Activated CD8-positive, alpha-beta T cell treated with anti-CD3 and anti-CD28 coated beads, Interleukin-2, amount 10 ng/mL, durations not matched to agents 7 days and 5 days (primary cell): ENCODE data around the gene CACNG4. TPM values are rescaled to one million over a fixed set of nuclear protein-coding genes. Genes with fewer than 3 reads are reported as not detected.

ENCODE experiments used
- ATAC-seq: fragments of 150-1000 bp; cut with Tn5 transposase; one replicate; pipeline ENCODE4 v1.10.0; 2021; ENCODE audit warnings: moderate library complexity
- CTCF ChIA-PET: fragments of 350-600 bp; sonication (Branson Sonifier 250); formaldehyde crosslinking; loops from one replicate; lab custom pipeline; 2021; ENCODE audit warnings: antibody characterized with exemption; lab: Charles Lee
- POLR2A ChIA-PET: fragments of 350-600 bp; sonication (Branson Sonifier 250); formaldehyde crosslinking; loops from one replicate; lab custom pipeline; 2021; ENCODE audit warnings: antibody characterized with exemption; lab: Charles Lee
- DNase-seq: peaks from one replicate; pipeline ENCODE4 v3.0.0-alpha.2; 2020
- H3K27ac Mint-ChIP-seq: one replicate; pipeline ENCODE4 v1.8.0; 2021; ENCODE audit warnings: mild to moderate bottlenecking, mixed read lengths
- H3K27me3 Mint-ChIP-seq: one replicate; pipeline ENCODE4 v1.8.0; 2021; ENCODE audit warnings: low read depth, mixed read lengths
- H3K36me3 Mint-ChIP-seq: one replicate; pipeline ENCODE4 v1.8.0; 2021; ENCODE audit warnings: low read depth, mixed read lengths
- H3K4me1 Mint-ChIP-seq: one replicate; pipeline ENCODE4 v1.8.0; 2021; ENCODE audit warnings: low read depth, mixed read lengths
- H3K4me3 Mint-ChIP-seq: one replicate; pipeline ENCODE4 v1.8.0; 2021; ENCODE audit warnings: mild to moderate bottlenecking, mixed read lengths
- H3K9me3 Mint-ChIP-seq: one replicate; pipeline ENCODE4 v1.8.0; 2022; ENCODE audit warnings: mixed read lengths; ENCODE audit not compliant: insufficient read depth
- total RNA-seq, 2 experiments: library from RNA; stranded (reverse); gene quantifications; one replicate each; pipeline ENCODE4 v1.2.3, GENCODE V29; 2021

CACNG4 gene
- total RNA-seq, 2 experiments from 2014 or later: not detected

DNA sequence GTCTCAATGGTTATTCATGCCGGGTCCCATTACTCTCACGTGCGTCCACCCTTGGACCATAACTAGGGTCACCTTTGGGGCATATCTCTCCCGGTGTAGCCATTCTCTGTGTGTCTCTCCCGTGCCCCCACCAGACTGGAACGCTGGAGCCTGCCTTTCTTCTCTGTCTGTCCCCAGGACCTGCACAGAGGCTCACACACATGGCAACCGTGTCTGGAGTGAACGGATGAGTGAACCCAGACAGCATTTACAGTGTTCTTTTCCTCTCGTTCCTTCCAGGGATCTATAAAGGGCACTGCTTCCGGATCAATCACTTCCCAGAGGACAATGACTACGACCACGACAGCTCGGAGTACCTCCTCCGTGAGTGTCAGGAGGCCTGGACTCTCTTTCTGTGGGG lies 53.4 kb downstream of the CACNG4 start:
- CTCF ChIA-PET: interaction anchor here (0.9 kb wide), 1 partner anchor 141 kb away, joined by 3 read pairs; no protein-coding TSS in a partner anchor
- ATAC-seq: no peak
- no peak overlapping the region for H3K4me3 Mint-ChIP-seq
- POLR2A ChIA-PET: no interaction called here
- DNase-seq: no peak
- no peaks in the 10 kb centered on the region for H3K27me3 Mint-ChIP-seq
- no peaks in the 10 kb centered on the region for H3K4me1 Mint-ChIP-seq
- H3K9me3 Mint-ChIP-seq: no peaks in the 10 kb centered on the region
- no peak overlapping the region for H3K27ac Mint-ChIP-seq
- H3K36me3 Mint-ChIP-seq: no peaks in the 10 kb centered on the region

GRCh38 chr17:67018471-67019434 lies 54.2 kb downstream of the CACNG4 start:
- DNase-seq (no peak), ATAC-seq (no peak)
- Mint-ChIP-seq H3K36me3 (no peaks in the 10 kb centered on the region), H3K9me3 (no peaks in the 10 kb centered on the region), H3K27me3 (no peaks in the 10 kb centered on the region), H3K4me3 (no peak overlapping the region), H3K27ac (no peak overlapping the region), H3K4me1 (no peaks in the 10 kb centered on the region)
- ChIA-PET CTCF (no interaction called here), POLR2A (no interaction called here)

DNA sequence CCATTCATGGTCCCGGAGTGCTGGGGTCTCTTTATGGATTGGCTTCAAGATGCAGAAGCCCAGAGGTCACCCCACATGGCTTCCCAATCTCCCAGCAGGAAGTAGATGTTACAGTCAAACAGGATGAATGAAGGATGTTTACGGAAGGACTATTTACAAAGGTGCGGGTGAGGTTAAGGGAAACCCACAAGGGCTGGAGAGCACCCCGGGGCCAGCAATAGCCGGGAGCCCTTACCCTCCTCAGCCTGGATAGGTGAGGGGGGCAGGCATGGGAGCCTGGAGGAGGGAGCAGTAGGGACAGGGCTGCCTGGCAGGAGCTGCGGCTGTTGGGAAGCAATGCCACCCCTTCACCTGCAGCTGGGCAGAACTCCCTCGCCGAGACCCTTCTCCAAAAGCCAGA lies 55.3 kb downstream of the CACNG4 start:
- DNase-seq (no peak), ATAC-seq (no peak)
- ChIA-PET CTCF (no interaction called here), POLR2A (no interaction called here)
- Mint-ChIP-seq H3K4me3 (no peak overlapping the region), H3K27ac (no peak overlapping the region), H3K9me3 (no peaks in the 10 kb centered on the region), H3K4me1 (no peaks in the 10 kb centered on the region), H3K36me3 (no peaks in the 10 kb centered on the region), H3K27me3 (no peaks in the 10 kb centered on the region)

DNA sequence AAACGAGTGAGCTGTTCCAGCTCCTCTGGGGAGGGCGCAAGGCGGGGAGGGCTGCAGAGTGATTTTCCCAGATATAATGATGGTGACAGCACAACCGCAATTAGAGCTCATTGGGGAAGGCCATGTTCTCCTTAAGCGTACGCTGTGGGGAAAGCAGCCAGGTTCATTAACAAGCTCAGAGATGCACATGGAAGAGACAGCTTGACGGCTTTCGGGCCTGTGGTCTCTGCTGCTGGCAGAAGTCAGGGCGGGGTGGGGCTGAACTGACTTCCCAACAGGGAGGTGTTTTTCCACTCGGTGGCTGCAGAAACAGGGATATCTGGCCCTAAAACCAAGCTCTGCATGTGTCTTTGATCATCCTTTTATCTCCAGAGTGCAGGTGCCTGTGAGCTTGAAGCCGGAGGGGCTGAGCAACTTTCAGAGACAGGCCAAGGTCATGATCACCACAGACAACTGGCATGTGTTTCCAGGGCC lies 55.8 kb downstream of the CACNG4 start:
- Mint-ChIP-seq H3K27me3 (no peaks in the 10 kb centered on the region), H3K36me3 (no peaks in the 10 kb centered on the region), H3K4me1 (no peaks in the 10 kb centered on the region), H3K9me3 (no peaks in the 10 kb centered on the region), H3K4me3 (no peak overlapping the region), H3K27ac (no peak overlapping the region)
- DNase-seq (no peak), ATAC-seq (no peak)
- POLR2A ChIA-PET: no interaction called here
- CTCF ChIA-PET: no interaction called here

GRCh38 chr17:67021196-67021595 lies 56.7 kb downstream of the CACNG4 start:
- Mint-ChIP-seq H3K4me1 (no peaks in the 10 kb centered on the region), H3K27ac (no peak overlapping the region), H3K36me3 (no peaks in the 10 kb centered on the region), H3K27me3 (no peaks in the 10 kb centered on the region), H3K9me3 (no peaks in the 10 kb centered on the region), H3K4me3 (no peak overlapping the region)
- POLR2A ChIA-PET: no interaction called here
- DNase-seq (no peak), ATAC-seq (no peak)
- CTCF ChIA-PET: no interaction called here

DNA sequence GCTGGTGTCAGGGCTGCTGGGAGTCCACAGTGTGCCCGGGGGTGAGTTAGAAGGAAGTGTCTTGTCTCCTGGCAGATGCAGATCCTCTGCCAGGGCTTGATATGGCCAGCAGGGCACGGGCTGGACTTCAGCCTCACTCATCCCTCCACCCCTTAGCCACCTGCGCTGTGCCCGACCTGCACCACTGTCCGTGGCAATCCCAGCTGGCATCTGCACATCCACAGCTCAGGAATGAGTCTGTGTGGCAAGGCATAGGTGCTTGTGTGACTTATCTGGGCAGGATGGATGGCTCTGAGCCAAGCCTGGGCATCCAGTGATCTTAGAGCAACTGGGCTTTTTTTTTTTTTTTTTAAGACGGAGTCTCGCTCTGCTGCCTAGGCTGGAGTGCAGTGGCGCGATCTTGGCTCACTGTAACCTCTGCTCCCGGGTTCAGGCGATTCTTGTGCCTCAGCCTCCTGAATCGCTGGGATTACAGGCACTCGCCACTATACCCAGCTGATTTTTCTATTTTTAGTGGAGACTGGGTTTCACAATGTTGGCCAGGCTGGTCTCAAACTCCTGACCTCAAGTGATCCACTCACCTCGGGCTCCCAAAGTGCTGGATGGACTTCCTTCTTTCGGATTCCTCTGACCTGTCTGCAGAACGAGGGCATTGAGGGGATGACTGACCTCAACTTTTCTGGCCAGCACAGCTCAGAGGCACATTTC lies 57.4 kb downstream of the CACNG4 start:
- no peak for DNase-seq
- H3K4me1 Mint-ChIP-seq: no peaks in the 10 kb centered on the region
- no peaks in the 10 kb centered on the region for H3K27me3 Mint-ChIP-seq
- no peak overlapping the region for H3K4me3 Mint-ChIP-seq
- ATAC-seq: no peak
- H3K9me3 Mint-ChIP-seq: no peaks in the 10 kb centered on the region
- no peak overlapping the region for H3K27ac Mint-ChIP-seq
- POLR2A ChIA-PET: no interaction called here
- no peaks in the 10 kb centered on the region for H3K36me3 Mint-ChIP-seq
- CTCF ChIA-PET: no interaction called here

GRCh38 chr17:67022451-67022810 lies 57.9 kb downstream of the CACNG4 start:
- Mint-ChIP-seq H3K27me3 (no peaks in the 10 kb centered on the region), H3K27ac (no peak overlapping the region), H3K9me3 (no peaks in the 10 kb centered on the region), H3K36me3 (no peaks in the 10 kb centered on the region), H3K4me1 (no peaks in the 10 kb centered on the region), H3K4me3 (no peak overlapping the region)
- ChIA-PET CTCF (no interaction called here), POLR2A (no interaction called here)
- DNase-seq (no peak), ATAC-seq (no peak)

DNA sequence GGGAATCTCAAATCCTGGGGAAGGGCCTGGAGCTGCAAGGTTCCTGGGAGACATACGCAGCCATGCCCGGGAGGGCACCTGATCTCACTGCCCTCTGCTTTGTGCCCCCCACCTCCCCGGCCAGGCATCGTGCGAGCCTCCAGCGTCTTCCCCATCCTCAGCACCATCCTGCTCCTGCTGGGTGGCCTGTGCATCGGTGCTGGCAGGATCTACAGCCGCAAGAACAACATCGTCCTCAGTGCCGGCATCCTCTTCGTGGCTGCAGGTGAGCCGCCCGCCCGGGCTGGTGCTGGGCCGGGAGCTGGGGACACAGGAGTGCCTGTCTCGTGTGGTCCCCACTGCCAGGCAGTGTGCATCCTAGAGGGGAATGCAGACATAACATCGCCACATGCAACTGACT lies 60.2 kb downstream of the CACNG4 start:
- POLR2A ChIA-PET: no interaction called here
- no peak overlapping the region for H3K4me3 Mint-ChIP-seq
- no peaks in the 10 kb centered on the region for H3K36me3 Mint-ChIP-seq
- no peaks in the 10 kb centered on the region for H3K4me1 Mint-ChIP-seq
- CTCF ChIA-PET: no interaction called here
- no peaks in the 10 kb centered on the region for H3K27me3 Mint-ChIP-seq
- H3K27ac Mint-ChIP-seq: no peak overlapping the region
- no peaks in the 10 kb centered on the region for H3K9me3 Mint-ChIP-seq
- ATAC-seq (no peak), DNase-seq (no peak)

DNA sequence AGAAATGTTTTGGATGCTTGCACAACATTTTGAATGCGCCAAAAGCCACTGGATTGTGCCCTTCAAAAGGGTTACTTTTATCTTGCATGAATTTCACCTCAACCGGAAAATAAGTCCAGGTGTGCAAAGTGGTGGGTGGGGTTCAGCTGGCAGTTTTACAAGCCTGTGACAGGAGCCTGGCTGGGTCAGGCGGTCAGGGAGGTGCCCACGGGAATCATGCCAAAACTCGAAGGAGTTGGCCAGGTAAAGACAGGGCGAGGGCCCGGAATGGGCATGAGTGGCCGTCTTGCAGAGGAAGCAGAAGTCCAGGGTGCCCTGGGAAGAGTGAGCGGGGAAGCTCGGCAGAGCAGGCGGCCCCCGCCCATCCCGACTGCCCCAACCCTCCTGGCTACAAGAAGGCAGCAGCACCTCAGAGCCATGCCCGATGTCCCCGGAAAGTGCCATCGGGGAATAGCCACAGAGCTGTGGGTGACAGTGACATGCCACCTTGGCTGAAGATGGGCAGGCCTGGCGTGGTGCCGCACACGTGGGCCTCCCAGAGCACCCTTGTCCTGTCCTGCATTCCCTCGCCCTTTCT lies 60.8 kb downstream of the CACNG4 start:
- H3K36me3 Mint-ChIP-seq: no peaks in the 10 kb centered on the region
- no peak for ATAC-seq
- DNase-seq: no peak
- ChIA-PET POLR2A (no interaction called here), CTCF (no interaction called here)
- H3K4me1 Mint-ChIP-seq: no peaks in the 10 kb centered on the region
- H3K9me3 Mint-ChIP-seq: no peaks in the 10 kb centered on the region
- H3K27me3 Mint-ChIP-seq: no peaks in the 10 kb centered on the region
- H3K4me3 Mint-ChIP-seq: no peak overlapping the region
- no peak overlapping the region for H3K27ac Mint-ChIP-seq

DNA sequence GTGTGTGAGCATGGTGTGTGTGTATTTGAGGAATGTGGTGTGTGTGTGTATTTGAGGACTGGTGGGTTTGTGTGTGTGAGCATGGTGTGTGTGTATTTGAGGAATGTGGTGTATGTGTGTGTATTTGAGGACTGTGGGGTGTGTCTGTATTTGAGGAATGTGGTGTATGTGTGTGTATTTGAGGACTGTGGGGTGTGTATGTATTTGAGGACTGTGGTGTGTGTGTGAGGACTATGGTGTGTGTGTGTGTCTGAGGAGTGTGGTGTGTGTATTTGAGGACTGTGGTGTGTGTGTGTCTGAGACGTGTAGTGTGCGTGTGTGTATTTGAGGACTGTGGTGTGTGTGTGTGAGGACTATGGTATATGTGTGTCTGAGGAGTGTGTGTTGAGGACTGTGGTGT lies 61.8 kb downstream of the CACNG4 start:
- DNase-seq (no peak), ATAC-seq (no peak)
- H3K27ac Mint-ChIP-seq: no peak overlapping the region
- ChIA-PET CTCF (no interaction called here), POLR2A (no interaction called here)
- no peak overlapping the region for H3K4me3 Mint-ChIP-seq
- no peaks in the 10 kb centered on the region for H3K27me3 Mint-ChIP-seq
- no peaks in the 10 kb centered on the region for H3K36me3 Mint-ChIP-seq
- H3K4me1 Mint-ChIP-seq: no peaks in the 10 kb centered on the region
- no peaks in the 10 kb centered on the region for H3K9me3 Mint-ChIP-seq

DNA sequence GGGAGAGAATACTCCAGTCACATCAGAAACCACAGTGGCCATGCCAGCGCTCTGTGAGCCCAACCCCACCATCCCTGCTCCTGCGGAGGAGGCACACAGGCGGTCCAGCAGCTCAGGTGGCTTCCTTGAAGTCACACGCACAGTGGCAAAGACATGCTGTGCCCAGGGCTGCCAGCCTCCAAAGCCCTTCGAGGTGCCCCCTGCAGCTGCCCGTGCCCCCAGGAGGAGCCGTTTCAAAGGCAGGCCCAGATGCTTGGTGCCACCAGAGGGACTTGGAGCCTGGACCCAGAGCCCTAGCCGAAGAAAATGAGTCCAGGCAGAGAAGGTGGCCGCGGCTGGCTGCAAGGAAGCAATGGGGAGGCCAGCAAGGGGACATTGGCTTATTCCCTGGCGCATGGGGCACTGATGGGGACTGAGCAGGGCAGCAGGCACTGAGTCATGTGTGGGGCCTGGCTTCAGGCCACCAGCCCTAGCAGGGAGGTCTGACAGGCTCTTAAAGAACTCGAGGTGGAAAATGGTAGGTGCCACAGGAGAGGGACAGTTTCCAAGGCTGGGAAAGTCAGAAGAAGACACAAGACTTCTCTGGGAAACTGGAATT lies 62.6 kb downstream of the CACNG4 start:
- DNase-seq (no peak), ATAC-seq (no peak)
- Mint-ChIP-seq H3K27ac (no peak overlapping the region), H3K27me3 (no peaks in the 10 kb centered on the region), H3K36me3 (no peaks in the 10 kb centered on the region), H3K9me3 (no peaks in the 10 kb centered on the region), H3K4me3 (no peak overlapping the region), H3K4me1 (no peaks in the 10 kb centered on the region)
- POLR2A ChIA-PET: no interaction called here
- CTCF ChIA-PET: no interaction called here

GRCh38 chr17:67030641-67031040 lies 66.1 kb downstream of the CACNG4 start:
- no peak for ATAC-seq
- POLR2A ChIA-PET: no interaction called here
- H3K27ac Mint-ChIP-seq: no peak overlapping the region

More at GRCh38 chr17:67030641-67031040, 66.1 kb downstream of the CACNG4 start:
- Mint-ChIP-seq H3K27me3 (no peaks in the 10 kb centered on the region), H3K9me3 (no peaks in the 10 kb centered on the region), H3K36me3 (no peaks in the 10 kb centered on the region), H3K4me1 (no peaks in the 10 kb centered on the region), H3K4me3 (no peak overlapping the region)
- CTCF ChIA-PET: no interaction called here
- DNase-seq: no peak
